HG03354 (cell line): Measurements from ENCODE around the gene SLC6A12.

Source experiments
- ATAC-seq: cut with Tn5 transposase; IDR thresholded peaks from one replicate; pipeline ENCODE4 v1.9.1; 2021; ENCODE audit warnings: mild to moderate bottlenecking; ENCODE audit not compliant: unreplicated experiment, poor library complexity, severe bottlenecking

Gene SLC6A12

GRCh38 chr12:153080-153746 is 60.7 kb downstream of the SLC6A12 start:
- ATAC-seq, result no peak

GRCh38 chr12:152440-152839 is 61.5 kb downstream of the SLC6A12 start:
- ATAC-seq, result no peak

- ATAC-seq, result no peak
Observed at GRCh38 chr12:151579-151978, 62.4 kb downstream of the SLC6A12 start.

GRCh38 chr12:148676-149416 is 65.1 kb downstream of the SLC6A12 start:
- no peak for ATAC-seq

DNA sequence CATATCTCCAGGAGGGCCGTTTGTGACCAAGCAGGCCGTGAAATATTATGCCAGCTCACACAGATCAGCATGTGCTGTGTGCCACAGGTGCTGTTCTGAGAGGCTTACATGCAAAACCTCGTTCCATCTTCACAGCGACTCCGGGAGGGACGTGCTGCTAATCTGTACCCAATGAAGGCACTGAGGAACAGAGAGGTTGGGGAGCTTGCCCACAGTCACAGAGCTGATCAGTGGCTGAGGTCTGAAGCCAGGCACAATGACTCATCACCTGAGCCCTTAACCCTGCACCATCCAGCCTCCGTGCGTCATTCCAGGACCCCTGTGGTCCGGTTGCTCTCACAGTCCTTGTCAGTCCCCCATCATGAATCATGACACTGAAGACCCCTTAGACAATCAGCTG is 66.7 kb downstream of the SLC6A12 start:
- ATAC-seq, result no peak

- no peak for ATAC-seq
Observed at GRCh38 chr12:145369-145960, 68.5 kb downstream of the SLC6A12 start.

GRCh38 chr12:144650-145284 is 69.2 kb downstream of the SLC6A12 start:
- no peak for ATAC-seq

DNA sequence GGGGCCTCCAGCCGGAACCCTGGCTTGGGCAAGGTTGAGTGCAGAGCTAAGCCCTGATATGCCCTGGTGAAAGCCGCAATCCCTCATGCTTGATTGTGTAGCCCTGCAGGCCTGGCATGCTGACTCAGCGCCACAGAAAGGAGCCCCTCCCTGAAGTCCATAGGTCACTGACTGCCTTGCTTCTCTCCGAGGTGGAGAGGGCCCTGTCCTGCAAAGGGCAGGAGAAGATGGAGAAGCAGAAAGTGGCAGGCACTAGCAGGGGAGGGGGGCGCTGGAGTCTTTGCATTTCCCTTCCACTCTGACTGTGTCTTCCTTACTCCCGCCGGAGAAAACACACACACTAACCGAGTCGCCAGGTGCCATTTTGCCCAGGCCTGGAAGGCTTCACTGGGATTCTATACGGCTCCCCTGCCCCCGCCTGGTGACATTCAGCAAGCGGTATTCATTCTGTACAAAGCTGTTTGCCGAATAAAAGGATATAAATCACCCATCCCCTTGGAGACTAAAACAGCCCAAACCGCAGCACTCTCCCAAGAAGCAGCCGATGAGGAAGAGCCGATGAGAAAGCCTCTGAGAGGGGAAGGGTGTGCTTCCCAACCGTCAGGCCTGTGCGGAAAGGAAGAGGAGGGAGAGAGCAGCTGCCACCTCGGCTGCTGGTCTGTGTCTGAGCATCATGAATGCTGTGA is 69.8 kb downstream of the SLC6A12 start:
- ATAC-seq, result no peak

GRCh38 chr12:140162-140561 is 73.8 kb downstream of the SLC6A12 start:
- ATAC-seq, result no peak
